Thymus (tissue), 11 donors: ENCODE results near the gene SORCS3. TPM values are rescaled to one million over a fixed set of nuclear protein-coding genes. Genes with fewer than 3 reads are reported as not detected.

Source experiments
- DNase-seq, 9 donors: peaks; one replicate each; pipeline ENCODE4 v3.0.0-alpha.2; 2013; ENCODE audit warnings: low spot score in 9 of 9, low read depth in 6 of 9, missing footprints in 1 of 9
- H3K27ac ChIP-seq, 2 donors: one replicate each; pipeline ENCODE4 v1.5.1; 2013; ENCODE audit warnings: control low read depth in 1 of 2, low read depth in 1 of 2, low read length in 1 of 2, mild to moderate bottlenecking in 1 of 2, moderate library complexity in 1 of 2
- H3K27me3 ChIP-seq, 2 donors: one replicate each; pipeline ENCODE4 v1.5.1; 2013; ENCODE audit warnings: low read length in 1 of 2; ENCODE audit not compliant: control insufficient read depth in 2 of 2, insufficient read depth in 1 of 2
- H3K36me3 ChIP-seq, 2 donors: one replicate each; pipeline ENCODE4 v1.5.1; 2013; ENCODE audit warnings: low read length in 1 of 2, mild to moderate bottlenecking in 1 of 2, moderate library complexity in 1 of 2; ENCODE audit not compliant: control insufficient read depth in 2 of 2, insufficient read depth in 2 of 2
- H3K4me1 ChIP-seq, 2 donors: one replicate each; pipeline ENCODE4 v1.5.1; 2013; ENCODE audit warnings: low read length in 2 of 2; ENCODE audit not compliant: control insufficient read depth in 2 of 2, insufficient read depth in 2 of 2
- H3K4me3 ChIP-seq, 2 donors: one replicate each; pipeline ENCODE4 v1.5.1; 2013; ENCODE audit warnings: low read length in 2 of 2, control low read depth in 1 of 2, mild to moderate bottlenecking in 1 of 2
- H3K9me3 ChIP-seq, 2 donors: one replicate each; pipeline ENCODE4 v1.5.1; 2013; ENCODE audit warnings: low read length in 1 of 2, mild to moderate bottlenecking in 1 of 2; ENCODE audit not compliant: control insufficient read depth in 2 of 2, insufficient read depth in 1 of 2
- WGBS: extraction: QIAGEN DNeasy Blood & Tissue Kit; methylation state at CpG from one replicate; pipeline ENCODE4 v1.1.7; 2013; 5-methylcytosine and 5-hydroxymethylcytosine counted together
- polyA plus RNA-seq: library from polyadenylated mRNA; stranded (reverse); fragments of 200-250 nt; gene quantifications from one replicate; pipeline ENCODE4 v1.2.3, GENCODE V29; 2013
- total RNA-seq: library from RNA; stranded (reverse); fragments of 120-200 nt; gene quantifications from one replicate; pipeline ENCODE4 v1.2.4, GENCODE V29; 2013
- donor health status: healthy.

Gene SORCS3
- total and polyA plus RNA-seq, 2 donors = 0.05 TPM

DNA sequence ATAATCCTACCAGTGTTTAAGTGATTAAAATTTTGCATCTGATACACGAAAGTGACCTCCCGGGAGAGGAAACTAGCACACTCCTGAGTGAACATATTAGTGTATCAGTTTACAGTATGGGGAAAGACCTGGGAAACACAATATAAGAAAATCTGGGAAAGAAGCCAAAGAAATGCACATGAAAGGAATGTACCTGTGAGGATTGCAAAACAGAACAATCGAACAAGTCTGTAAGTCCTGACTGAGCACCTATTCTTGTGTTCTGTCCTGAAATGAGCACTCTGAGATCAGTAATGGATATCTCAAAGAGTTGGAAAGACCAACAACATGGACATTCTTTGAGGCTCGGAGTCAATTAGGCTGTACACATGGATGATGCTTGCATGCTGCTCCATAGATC is 554.7 kb downstream of the SORCS3 start:
- Histone ChIP-seq H3K4me3 (no peak overlapping the region), H3K27me3 (no peaks in the 10 kb centered on the region), H3K27ac (no peak overlapping the region), H3K36me3 (no peaks in the 10 kb centered on the region), H3K9me3 (no peaks in the 10 kb centered on the region), H3K4me1 (no peaks in the 10 kb centered on the region)
- no peak for DNase-seq
- WGBS = 83% methylated on average over 4 of the region's 4 CpGs

- H3K4me1 ChIP-seq = no peaks in the 10 kb centered on the region
- DNase-seq = no peak
- WGBS = 81% methylated on average over 6 of the region's 6 CpGs
- H3K4me3 ChIP-seq = no peak overlapping the region
- H3K9me3 ChIP-seq = no peaks in the 10 kb centered on the region
- H3K27ac ChIP-seq = no peak overlapping the region
- H3K27me3 ChIP-seq = no peaks in the 10 kb centered on the region
- no peaks in the 10 kb centered on the region for H3K36me3 ChIP-seq
Observed at GRCh38 chr10:105197598-105198364, 556.7 kb downstream of the SORCS3 start.

DNA sequence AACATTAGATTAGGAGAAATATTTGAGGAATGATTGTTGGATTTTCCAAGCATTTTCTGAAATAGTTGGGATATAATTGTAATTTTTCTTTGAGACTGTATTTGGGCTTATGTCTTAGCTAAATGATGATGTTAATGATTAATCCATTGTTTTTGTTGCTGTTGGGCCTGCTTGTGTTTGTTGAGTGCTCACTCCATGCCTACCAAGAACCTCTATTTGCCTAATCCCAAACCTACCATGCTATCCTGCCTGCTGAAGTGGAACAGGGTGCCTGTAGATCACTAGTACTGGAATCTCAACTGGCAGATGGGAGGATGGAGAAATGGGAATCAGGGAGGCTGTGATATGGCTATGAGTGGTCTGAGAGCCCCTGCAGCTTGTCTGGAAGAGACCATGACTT is 565.5 kb downstream of the SORCS3 start:
- no peak overlapping the region for H3K4me3 ChIP-seq
- no peaks in the 10 kb centered on the region for H3K4me1 ChIP-seq
- H3K27me3 ChIP-seq = no peaks in the 10 kb centered on the region
- no peaks in the 10 kb centered on the region for H3K9me3 ChIP-seq
- H3K36me3 ChIP-seq = no peaks in the 10 kb centered on the region
- H3K27ac ChIP-seq = no peak overlapping the region
- DNase-seq = no peak

- Histone ChIP-seq H3K4me1 (no peaks in the 10 kb centered on the region), H3K27me3 (no peaks in the 10 kb centered on the region), H3K4me3 (no peak overlapping the region), H3K36me3 (no peaks in the 10 kb centered on the region), H3K27ac (no peak overlapping the region), H3K9me3 (no peaks in the 10 kb centered on the region)
- 68% methylated on average over 4 of the region's 4 CpGs for WGBS
- DNase-seq = no peak
Observed at GRCh38 chr10:105207476-105207995, 566.4 kb downstream of the SORCS3 start.

DNA sequence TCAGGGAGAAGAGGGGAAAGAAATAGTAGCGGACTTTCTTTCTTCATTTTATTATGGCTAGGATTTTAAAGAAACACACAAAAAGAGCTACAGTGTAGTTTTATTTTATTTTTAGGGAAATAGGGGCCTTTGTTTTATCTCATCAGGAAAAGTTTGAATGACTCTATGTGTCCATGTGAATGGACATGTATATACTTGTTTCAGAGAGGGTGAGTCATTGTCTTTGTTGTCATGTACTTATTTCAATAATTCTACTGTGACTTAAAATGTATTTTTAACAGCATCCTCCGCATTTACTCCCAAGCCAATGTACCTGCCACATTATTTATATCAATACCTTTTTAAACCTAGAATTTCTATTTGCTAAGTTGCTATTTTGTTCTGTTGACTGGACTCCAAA is 569.5 kb downstream of the SORCS3 start:
- no peak for DNase-seq
- no peaks in the 10 kb centered on the region for H3K27me3 ChIP-seq
- 96% methylated on average over 2 of the region's 2 CpGs for WGBS
- H3K27ac ChIP-seq = no peak overlapping the region
- no peak overlapping the region for H3K4me3 ChIP-seq
- no peaks in the 10 kb centered on the region for H3K4me1 ChIP-seq
- H3K9me3 ChIP-seq = no peaks in the 10 kb centered on the region
- no peaks in the 10 kb centered on the region for H3K36me3 ChIP-seq

DNA sequence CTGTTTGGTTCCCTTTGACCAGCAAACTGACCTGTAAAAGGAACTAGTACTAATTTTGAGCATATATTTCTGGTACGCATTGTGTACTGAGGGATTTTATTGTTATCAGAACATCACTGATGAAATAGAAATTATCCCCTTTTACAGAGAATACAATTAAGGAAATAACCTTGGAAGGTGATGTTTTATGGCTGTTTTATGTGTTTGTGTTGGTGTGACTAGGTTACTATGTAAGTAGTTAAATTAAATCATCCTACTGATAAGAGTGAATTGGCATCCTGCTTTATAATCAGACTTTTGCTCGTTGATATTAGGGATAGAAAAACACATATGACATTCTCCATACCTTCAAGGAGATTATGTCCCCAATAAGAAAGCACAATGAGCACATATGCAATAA is 596.6 kb downstream of the SORCS3 start:
- Histone ChIP-seq H3K4me1 (no peaks in the 10 kb centered on the region), H3K9me3 (no peaks in the 10 kb centered on the region), H3K4me3 (no peak overlapping the region), H3K36me3 (no peaks in the 10 kb centered on the region), H3K27ac (no peak overlapping the region), H3K27me3 (no peaks in the 10 kb centered on the region)
- 84% methylated on average over 2 of the region's 2 CpGs for WGBS
- no peak for DNase-seq

DNA sequence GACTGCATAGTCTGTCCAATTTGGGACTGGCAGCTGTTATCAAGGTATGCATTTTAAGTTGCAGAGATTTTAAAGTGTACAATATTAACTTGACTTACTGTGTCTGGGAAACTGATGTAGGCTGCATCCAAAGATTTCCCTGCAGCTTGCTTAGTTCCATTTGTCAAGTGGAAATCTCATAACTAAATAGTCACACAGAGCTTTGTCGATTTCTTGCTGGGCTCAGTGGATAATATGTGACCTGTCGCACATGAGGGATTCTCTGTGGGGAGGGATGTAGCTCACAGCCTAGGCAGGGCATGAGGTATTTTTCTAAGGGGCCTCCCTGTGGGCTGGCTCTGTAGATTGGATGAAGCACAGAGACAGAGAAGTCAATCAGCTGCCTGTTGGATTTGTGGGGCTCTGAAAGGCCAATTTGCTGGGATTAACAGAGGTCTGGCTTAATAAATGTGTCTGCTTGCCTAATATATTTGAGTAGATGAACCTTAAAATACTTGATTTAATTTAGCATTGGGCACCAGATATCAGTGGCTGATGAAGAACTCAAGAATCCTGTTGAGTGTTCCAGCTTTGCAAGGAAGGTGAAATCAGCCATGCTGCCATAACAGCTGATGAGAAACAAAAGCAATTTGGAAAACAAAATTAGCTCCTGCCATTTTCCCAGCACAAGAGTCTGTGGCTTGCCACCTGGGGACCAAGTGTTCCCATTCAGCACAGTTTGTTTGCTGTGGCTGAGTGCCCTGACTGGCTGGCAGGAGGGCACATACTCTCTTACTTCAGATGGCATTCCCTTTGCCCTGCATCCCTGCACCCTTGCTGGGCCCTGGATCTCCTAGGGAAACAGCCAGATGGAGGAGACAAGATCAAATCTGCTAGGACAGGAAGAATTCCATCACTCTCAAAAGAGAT is 598.5 kb downstream of the SORCS3 start:
- no peaks in the 10 kb centered on the region for H3K4me1 ChIP-seq
- no peak overlapping the region for H3K27ac ChIP-seq
- H3K9me3 ChIP-seq = no peaks in the 10 kb centered on the region
- H3K27me3 ChIP-seq = no peaks in the 10 kb centered on the region
- 90% methylated on average over 2 of the region's 2 CpGs for WGBS
- no peak for DNase-seq
- no peak overlapping the region for H3K4me3 ChIP-seq
- H3K36me3 ChIP-seq = no peaks in the 10 kb centered on the region

- WGBS = 95% methylated on average over 5 of the region's 5 CpGs
- Histone ChIP-seq H3K36me3 (no peaks in the 10 kb centered on the region), H3K27me3 (no peaks in the 10 kb centered on the region), H3K4me1 (no peaks in the 10 kb centered on the region), H3K4me3 (no peak overlapping the region), H3K27ac (no peak overlapping the region), H3K9me3 (no peaks in the 10 kb centered on the region)
- no peak for DNase-seq
Observed at GRCh38 chr10:105241254-105241653, 600.2 kb downstream of the SORCS3 start.

DNA sequence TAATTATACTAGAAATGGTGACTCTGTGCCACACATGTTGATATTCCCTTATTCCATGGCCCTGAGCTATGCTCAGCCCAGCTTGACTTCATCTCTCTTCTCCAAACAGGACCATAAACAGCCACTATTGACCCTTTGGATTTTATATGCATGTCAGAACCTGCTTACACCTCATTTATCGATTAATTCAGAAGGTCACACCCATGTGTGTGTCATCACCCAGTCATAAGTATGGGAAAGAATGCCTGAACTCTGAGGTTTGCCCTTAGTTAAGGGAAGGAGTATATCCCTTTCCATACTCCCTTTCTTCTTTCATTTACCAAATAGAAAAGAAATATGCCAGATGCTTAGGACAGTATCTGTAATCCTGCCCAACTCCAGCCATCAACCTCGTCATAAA is 602.3 kb downstream of the SORCS3 start:
- 93% methylated on average over 2 of the region's 2 CpGs for WGBS
- H3K4me3 ChIP-seq = no peak overlapping the region
- no peak overlapping the region for H3K27ac ChIP-seq
- no peaks in the 10 kb centered on the region for H3K4me1 ChIP-seq
- DNase-seq = no peak
- no peaks in the 10 kb centered on the region for H3K27me3 ChIP-seq
- H3K9me3 ChIP-seq = no peaks in the 10 kb centered on the region
- H3K36me3 ChIP-seq = no peaks in the 10 kb centered on the region
